Stimulated activated CD8-positive, alpha-beta memory T cell treated with anti-CD3 and anti-CD28 coated beads, Interleukin-4, amount 100 ng/mL, for 4 hours (primary cell): ENCODE results near the gene TRIO.

ENCODE experiments used
- DNase-seq, 2 donors: peaks; one replicate each; pipeline ENCODE4 v3.0.0-alpha.2; 2020; ENCODE audit warnings: low read depth in 2 of 2, low spot score in 1 of 2

The TRIO gene

GRCh38 chr5:14264605-14265316 is 121.6 kb downstream of the TRIO start:
- DNase-seq: peak; percentile 40 to 61

GRCh38 chr5:14265570-14265969 is 122.4 kb downstream of the TRIO start:
- DNase-seq: no peak

- DNase-seq: no peak
These were observed 123.0 kb downstream of the TRIO start for GRCh38 chr5:14266171-14266570.

- DNase-seq: no peak
These were observed 123.5 kb downstream of the TRIO start for GRCh38 chr5:14266686-14267085.

GRCh38 chr5:14267166-14267838 is 124.2 kb downstream of the TRIO start:
- no peak for DNase-seq

GRCh38 chr5:14267991-14268708 is 125.0 kb downstream of the TRIO start:
- DNase-seq: no peak

GRCh38 chr5:14268738-14269137 is 125.6 kb downstream of the TRIO start:
- no peak for DNase-seq

GRCh38 chr5:14269395-14269794 is 126.3 kb downstream of the TRIO start:
- no peak for DNase-seq

GRCh38 chr5:14270209-14270702 is 127.1 kb downstream of the TRIO start:
- DNase-seq: no peak

- no peak for DNase-seq
These were observed 129.5 kb downstream of the TRIO start for GRCh38 chr5:14272548-14273205.

- DNase-seq: no peak
These were observed 130.1 kb downstream of the TRIO start for GRCh38 chr5:14273207-14273767.

- no peak for DNase-seq
These were observed 133.2 kb downstream of the TRIO start for GRCh38 chr5:14276380-14276779.

- no peak for DNase-seq
These were observed 134.5 kb downstream of the TRIO start for GRCh38 chr5:14277385-14278320.

- no peak for DNase-seq
These were observed 137.2 kb downstream of the TRIO start for GRCh38 chr5:14280294-14280854.

- DNase-seq: no peak
These were observed 138.6 kb downstream of the TRIO start for GRCh38 chr5:14281746-14282181.

- no peak for DNase-seq
These were observed 140.0 kb downstream of the TRIO start for GRCh38 chr5:14283139-14283538.

- DNase-seq: no peak
These were observed 141.4 kb downstream of the TRIO start for GRCh38 chr5:14284392-14285148.

- DNase-seq: no peak
These were observed 142.9 kb downstream of the TRIO start for GRCh38 chr5:14286007-14286406.
